GM19468 (cell line): ENCODE data around the gene ZNF469.
"Not testable (repeated sequence)": the region's sequence is repeated elsewhere in the genome, so short reads cannot be mapped to it uniquely, and the experiment has no call there.

ENCODE experiments used
- ATAC-seq: cut with Tn5 transposase; IDR thresholded peaks from one replicate; pipeline ENCODE4 v1.9.1; 2021; ENCODE audit warnings: mild to moderate bottlenecking, moderate library complexity, moderate number of reproducible peaks; ENCODE audit not compliant: unreplicated experiment; ENCODE audit errors: extremely low read depth

ZNF469 gene

GRCh38 chr16:88356727-88357199 lies 26.0 kb upstream of the ZNF469 start:
- no peak for ATAC-seq

- no peak for ATAC-seq
These were observed 25.3 kb upstream of the ZNF469 start for GRCh38 chr16:88357317-88358022.

GRCh38 chr16:88358023-88358420 lies 24.7 kb upstream of the ZNF469 start:
- ATAC-seq: no peak

GRCh38 chr16:88359008-88359407 lies 23.8 kb upstream of the ZNF469 start:
- no peak for ATAC-seq

- ATAC-seq: not testable (repeated sequence)
These were observed 22.4 kb upstream of the ZNF469 start for GRCh38 chr16:88360401-88360800.

GRCh38 chr16:88360999-88361398 lies 21.8 kb upstream of the ZNF469 start:
- no peak for ATAC-seq

GRCh38 chr16:88361775-88362174 lies 21.0 kb upstream of the ZNF469 start:
- no peak for ATAC-seq

- ATAC-seq: no peak
These were observed 19.4 kb upstream of the ZNF469 start for GRCh38 chr16:88363239-88363891.

- no peak for ATAC-seq
These were observed 17.4 kb upstream of the ZNF469 start for GRCh38 chr16:88365244-88365865.

GRCh38 chr16:88366032-88366703 lies 16.6 kb upstream of the ZNF469 start:
- ATAC-seq: no peak

- ATAC-seq: no peak
These were observed 16.1 kb upstream of the ZNF469 start for GRCh38 chr16:88366704-88367047.

GRCh38 chr16:88367560-88367959 lies 15.2 kb upstream of the ZNF469 start:
- ATAC-seq: no peak

- ATAC-seq: no peak
These were observed 14.7 kb upstream of the ZNF469 start for GRCh38 chr16:88368036-88368435.

- no peak for ATAC-seq
These were observed 13.8 kb upstream of the ZNF469 start for GRCh38 chr16:88368994-88369393.

GRCh38 chr16:88369447-88370008 lies 13.2 kb upstream of the ZNF469 start:
- ATAC-seq: no peak

- ATAC-seq: no peak
These were observed 12.4 kb upstream of the ZNF469 start for GRCh38 chr16:88370365-88370764.

GRCh38 chr16:88372522-88372921 lies 10.2 kb upstream of the ZNF469 start:
- ATAC-seq: no peak

- no peak for ATAC-seq
These were observed 9.5 kb upstream of the ZNF469 start for GRCh38 chr16:88373211-88373610.

- no peak for ATAC-seq
These were observed 8.7 kb upstream of the ZNF469 start for GRCh38 chr16:88373927-88374492.

- ATAC-seq: no peak
These were observed 8.0 kb upstream of the ZNF469 start for GRCh38 chr16:88374736-88375135.
